GM21723 (cell line): Measurements from ENCODE around the gene ARL4A.

Experiments
- ATAC-seq: cut with Tn5 transposase; IDR thresholded peaks from one replicate; pipeline ENCODE4 v1.9.1; 2021; ENCODE audit warnings: mild to moderate bottlenecking, moderate library complexity; ENCODE audit not compliant: unreplicated experiment

The ARL4A gene

GRCh38 chr7:12699299-12699698, 11.9 kb downstream of the ARL4A start:
- ATAC-seq: no peak

GRCh38 chr7:12701433-12701832, 14.0 kb downstream of the ARL4A start:
- ATAC-seq: no peak

DNA sequence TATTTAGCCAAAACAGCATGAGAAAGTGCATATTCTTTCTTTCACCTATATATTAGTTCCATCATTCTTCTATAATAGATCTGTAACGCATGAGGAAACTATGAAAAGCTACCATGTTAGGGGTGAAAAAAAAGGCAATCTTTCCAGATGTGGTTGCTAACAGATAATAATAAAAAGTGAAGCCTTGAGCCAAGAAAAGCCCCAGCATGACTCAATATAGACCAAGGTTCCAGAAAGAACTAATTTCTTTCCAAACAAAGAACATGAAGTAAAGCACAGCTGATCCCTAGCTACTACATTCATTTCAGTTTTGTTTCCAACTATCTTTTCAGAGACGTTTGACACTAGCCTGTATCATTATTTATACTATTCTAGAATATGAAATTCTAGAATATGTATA, 16.4 kb downstream of the ARL4A start:
- ATAC-seq: no peak

DNA sequence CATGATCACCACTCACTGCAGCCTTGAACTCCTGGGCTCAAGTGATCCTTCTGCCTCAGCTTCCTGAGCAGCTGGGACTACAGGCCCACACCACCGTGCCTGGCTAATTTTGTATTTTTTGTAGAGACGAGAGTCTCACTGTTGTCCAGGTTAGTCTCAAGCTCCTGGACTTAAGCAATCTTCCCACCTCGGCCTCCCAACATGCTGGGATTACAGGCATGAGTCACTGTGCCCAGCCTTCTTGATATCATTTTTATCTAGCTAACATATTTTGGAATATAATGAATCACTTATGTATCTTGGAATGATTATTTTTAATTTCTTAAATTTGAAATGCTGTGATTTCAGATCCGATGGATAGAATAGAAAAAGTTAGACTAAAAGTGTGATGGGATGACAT, 18.4 kb downstream of the ARL4A start:
- no peak for ATAC-seq

DNA sequence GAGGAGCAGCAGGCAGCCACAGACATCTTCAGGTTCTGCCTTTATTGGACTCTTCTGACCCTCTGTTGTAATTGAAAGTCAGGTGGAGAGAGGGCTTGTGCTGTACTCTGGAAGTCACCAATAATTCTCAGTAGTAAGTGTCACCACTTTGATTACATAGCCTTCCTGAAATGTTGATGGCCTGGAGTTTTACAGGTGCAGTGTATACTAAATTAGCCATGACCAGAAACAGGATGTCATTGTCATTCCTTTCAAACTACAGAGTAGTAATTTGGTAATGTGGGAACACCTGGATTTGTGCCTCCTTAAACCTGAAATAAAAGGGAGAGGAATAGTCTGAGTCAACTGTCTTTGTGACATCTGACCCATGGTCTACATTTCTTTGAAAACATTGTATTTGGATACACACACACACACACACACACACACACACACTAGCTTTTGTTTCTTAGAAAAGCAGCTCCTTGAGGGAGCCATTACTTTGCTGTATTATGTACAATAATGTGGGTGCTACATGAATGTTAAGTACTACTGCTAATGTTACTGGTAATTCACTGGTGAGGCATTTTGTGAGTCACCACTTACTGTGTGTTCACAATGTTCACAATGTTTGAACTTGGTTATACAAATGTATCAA, 19.6 kb downstream of the ARL4A start:
- no peak for ATAC-seq

- ATAC-seq: no peak
These were observed 20.9 kb downstream of the ARL4A start for GRCh38 chr7:12708314-12708713.

DNA sequence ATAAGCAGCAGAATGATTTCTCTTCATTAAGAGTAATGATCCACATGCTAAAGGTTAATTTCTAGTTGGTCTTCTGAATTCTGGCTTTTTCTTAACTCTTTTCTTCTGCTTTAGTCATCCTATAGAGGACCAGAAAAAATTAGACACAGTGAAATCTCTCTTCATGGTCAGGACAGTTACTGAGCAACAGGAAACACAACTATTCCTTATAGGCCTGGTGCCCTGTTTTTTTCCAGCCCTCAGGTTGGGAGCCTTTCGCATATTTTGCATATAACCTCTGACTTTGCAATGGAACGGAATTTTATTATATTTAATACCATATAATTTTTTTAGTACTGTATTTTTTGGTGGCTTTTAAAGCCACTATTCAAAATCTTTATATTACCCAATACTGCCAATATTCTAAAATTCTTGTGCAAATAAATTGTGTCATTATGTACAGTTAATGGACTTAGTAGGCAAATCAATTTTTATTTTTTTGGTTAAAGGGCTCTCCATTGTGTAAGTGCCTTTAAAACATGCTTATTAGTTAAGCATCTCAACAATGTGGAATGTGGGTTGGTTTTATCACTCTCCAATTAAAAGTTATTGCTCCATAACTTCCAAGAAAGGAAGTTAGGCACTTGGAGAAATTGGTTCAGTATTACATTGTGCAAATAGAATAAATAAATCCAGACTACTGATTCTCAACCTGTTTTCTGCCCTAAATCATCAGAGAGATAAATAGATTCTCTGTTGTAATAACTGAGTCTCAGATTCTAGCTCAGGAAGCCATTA, 22.5 kb downstream of the ARL4A start:
- no peak for ATAC-seq

- ATAC-seq: no peak
These were observed 23.7 kb downstream of the ARL4A start for GRCh38 chr7:12711124-12711523.

DNA sequence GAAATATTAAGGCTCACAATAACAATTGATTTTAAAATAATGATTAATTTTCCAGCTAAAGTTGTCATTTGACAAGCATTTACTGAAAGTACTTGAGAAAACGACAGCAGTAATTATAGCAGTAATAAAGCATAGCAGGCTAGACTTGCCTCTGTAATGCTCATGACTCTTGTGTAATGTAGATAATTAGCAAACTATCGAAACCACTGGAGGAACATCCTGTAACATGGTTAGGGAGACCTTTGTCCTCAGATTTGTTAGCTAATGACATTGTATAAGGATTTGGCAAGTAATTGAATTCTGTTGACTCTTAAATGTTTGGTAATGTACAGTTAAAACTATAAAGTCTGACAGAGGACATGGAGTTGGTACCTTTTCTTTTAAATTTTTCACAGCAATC, 24.8 kb downstream of the ARL4A start:
- no peak for ATAC-seq

DNA sequence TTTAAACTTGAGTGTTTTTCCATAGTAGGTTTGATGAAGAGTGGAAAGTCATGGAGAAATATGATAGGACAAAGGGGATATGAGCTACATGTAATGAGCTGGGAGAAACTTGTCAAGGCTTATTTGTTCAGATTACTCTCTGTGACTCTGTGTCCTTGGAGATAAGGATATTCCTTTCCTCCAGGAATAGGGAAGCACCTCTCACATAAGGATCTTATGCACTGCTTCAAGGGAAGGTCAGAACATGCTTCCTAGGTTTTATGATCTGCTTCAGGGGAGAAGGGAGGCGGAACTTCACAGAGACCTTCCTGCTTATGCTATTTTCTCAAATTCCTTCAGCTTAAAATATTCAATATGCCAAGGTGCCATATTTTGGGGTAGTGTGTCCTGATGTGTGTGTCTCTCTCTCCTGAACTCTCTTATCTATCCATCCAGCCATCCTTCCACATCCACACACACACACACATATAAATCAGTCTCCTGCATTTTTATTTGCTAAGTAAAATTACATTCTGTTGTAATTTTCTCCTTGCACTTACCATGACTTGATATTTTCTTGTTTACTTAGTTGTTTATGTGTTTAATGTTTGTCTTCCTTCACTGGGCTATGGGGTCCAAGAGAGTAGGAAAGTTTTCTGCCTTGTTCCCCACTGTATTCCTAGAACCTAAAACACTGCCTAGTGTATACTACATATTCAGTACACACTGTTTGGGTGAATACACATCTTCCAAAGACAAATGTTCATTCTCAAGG, 26.4 kb downstream of the ARL4A start:
- no peak for ATAC-seq

GRCh38 chr7:12714379-12714737, 26.9 kb downstream of the ARL4A start:
- ATAC-seq: no peak

- no peak for ATAC-seq
These were observed 28.1 kb downstream of the ARL4A start for GRCh38 chr7:12715372-12716133.

- no peak for ATAC-seq
These were observed 28.8 kb downstream of the ARL4A start for GRCh38 chr7:12716134-12716681.

- ATAC-seq: no peak
These were observed 29.3 kb downstream of the ARL4A start for GRCh38 chr7:12716722-12717121.

DNA sequence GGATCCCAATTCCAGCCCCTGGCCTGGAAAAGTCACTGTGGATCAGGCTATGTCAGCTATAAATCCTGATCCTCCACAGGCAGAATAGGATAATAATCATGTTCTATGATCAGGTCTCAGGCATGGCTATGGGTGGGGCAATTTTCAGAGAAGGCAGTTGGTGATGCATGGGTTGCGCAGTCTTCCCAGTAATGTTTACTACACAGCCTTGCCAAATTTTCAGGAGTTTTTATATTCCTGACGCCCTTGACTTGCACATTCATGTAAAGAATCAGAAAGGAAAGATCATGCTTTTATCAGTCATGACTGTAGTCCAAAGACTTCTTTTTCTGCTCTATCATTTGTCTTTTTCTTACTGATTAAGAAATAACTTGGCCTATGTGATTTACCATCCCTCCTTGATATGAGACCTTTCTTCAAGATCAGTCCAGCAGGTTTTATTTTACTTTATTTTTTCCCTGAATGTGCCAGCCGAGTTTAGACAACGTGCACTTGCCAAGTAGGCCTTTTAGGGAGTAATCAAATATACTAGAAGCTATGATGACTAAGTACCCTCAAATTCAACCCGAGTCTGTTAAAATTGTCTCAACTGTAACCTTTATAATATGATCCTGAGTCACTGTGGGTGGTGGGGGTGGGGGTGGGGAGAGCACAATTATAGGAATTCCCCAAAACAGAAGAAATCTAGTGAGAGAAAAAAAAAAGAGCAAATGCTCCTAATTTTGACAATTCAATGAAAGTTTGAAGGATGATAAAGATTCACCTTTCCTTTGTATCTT, 31.9 kb downstream of the ARL4A start:
- ATAC-seq: no peak

DNA sequence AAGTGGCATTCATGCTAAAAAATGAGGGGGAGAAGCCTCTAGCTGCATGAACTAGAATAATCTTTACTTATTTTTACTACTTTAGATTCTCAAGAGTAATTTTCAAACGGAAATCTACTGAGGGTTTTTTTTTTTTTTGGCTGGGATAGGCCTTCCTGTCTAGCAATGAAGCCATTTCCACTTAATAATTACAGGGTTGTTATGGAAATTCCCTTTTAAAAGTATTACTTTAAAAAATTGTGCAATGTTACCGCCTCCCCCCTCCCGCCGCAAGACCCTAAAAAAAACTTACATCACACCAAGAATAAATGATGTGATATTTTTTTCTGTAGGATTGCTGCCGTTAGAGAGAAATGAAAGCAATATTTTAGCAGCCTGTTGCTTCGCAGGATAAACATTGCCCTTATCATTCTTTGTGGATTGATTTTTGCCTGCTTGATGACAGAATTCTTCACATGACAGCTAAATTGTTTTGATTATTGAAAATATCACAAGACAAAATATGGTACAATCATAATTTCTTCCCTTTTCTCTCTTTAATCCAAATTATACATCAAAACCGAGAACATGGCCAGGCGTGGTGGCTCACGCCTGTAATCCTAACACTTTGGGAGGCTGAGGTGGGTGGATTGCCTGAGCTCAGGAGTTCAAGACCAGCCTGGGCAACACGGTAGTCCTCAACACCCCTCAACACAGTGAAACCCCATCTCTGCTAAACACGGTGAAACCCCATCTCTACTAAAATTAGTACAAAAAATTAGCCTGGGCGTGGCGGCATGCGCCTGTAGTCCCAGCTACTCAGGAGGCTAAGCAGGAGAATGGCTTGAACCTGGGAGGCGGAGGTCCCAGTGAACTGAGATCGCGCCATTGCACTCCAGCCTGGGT, 32.8 kb downstream of the ARL4A start:
- ATAC-seq: no peak

DNA sequence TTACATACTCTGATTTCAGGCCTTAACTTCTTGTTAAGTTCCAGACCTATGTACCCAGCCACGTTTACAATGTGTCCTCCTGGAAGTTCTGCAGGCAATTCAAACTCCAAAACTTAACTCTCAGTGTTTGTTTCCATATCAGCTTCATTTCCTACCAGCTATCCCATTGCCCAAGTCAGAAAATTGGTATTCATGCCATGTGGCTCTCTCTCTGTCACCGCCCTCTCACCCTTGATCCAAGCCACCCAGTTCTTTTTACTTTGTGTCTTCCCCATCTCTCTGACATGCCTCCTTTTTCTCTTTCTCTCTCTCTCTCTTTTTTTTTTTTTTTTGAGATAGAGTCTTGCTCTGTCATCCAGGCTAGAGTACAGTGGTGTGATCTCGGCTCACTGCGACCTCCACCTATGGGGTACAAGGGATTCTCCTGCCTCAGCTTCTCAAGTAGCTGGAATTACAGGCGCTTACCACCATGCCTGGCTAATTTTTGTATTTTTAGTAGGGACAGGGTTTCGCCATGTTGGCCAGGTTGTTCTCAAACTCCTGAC, 33.9 kb downstream of the ARL4A start:
- ATAC-seq: no peak

- no peak for ATAC-seq
These were observed 34.7 kb downstream of the ARL4A start for GRCh38 chr7:12722136-12722535.
